Measurements from ENCODE around the gene GNAQ. TPM values are rescaled to one million over a fixed set of nuclear protein-coding genes. Genes with fewer than 3 reads are reported as not detected.

Gene GNAQ
- total and polyA plus RNA-seq, 2 of the 13 experiments (the other 11 are each of a cell fraction or from before 2014, with no cell fraction given): 16.5 to 17.7 TPM

- no peak for TF ChIP-seq ZBTB44 (CRISPR knock-in tag; IDR thresholded peaks at IDR 0.05)
- no peak for TF ChIP-seq NR2F1 (CRISPR knock-in tag; IDR thresholded peaks at IDR 0.05)
- TF ChIP-seq CEBPG (CRISPR knock-in tag; IDR thresholded peaks at IDR 0.05): peak; percentile 32; the same call in 1 of the 2 replicates
- no peak for TF ChIP-seq ZNF17 (CRISPR knock-in tag; IDR thresholded peaks at IDR 0.05)
- peak; percentile 38; the same call in 1 of the 2 replicates for TF ChIP-seq IRF2 (CRISPR knock-in tag; IDR thresholded peaks at IDR 0.05)
- no peak for TF ChIP-seq SMARCE1 (IDR thresholded peaks at IDR 0.05; ENCODE audit: borderline replicate concordance)
- no peak for TF ChIP-seq ZNF766 (CRISPR knock-in tag; IDR thresholded peaks at IDR 0.05; ENCODE audit: borderline replicate concordance)
- no peak for TF ChIP-seq FOXC1 (CRISPR knock-in tag; IDR thresholded peaks at IDR 0.05; ENCODE audit: borderline replicate concordance)
- no peak for TF ChIP-seq ZNF234 (CRISPR knock-in tag; conservative IDR thresholded peaks at IDR 0.05)
- TF ChIP-seq U2AF2 (IDR thresholded peaks at IDR 0.05; ENCODE audit: low read depth, low read length): no peak
- TF ChIP-seq ZNF572 (CRISPR knock-in tag; IDR thresholded peaks at IDR 0.05): no peak
- no peak for TF ChIP-seq ZNF879 (CRISPR knock-in tag; IDR thresholded peaks at IDR 0.05)
- no peak for TF ChIP-seq SIN3B (IDR thresholded peaks at IDR 0.05; ENCODE audit: low read length)
- no peak for TF ChIP-seq HHEX (CRISPR knock-in tag; IDR thresholded peaks at IDR 0.05)
- no peak for TF ChIP-seq ZNF282 (IDR thresholded peaks at IDR 0.05; ENCODE audit: partially characterized antibody)
- peak; percentile 45 for TF ChIP-seq RCOR2 (CRISPR knock-in tag; IDR thresholded peaks at IDR 0.05)
- no peak for TF ChIP-seq HOXA9 (CRISPR knock-in tag; IDR thresholded peaks at IDR 0.05; ENCODE audit: borderline replicate concordance)
- TF ChIP-seq STAT5B (CRISPR knock-in tag; IDR thresholded peaks at IDR 0.05): no peak
- TF ChIP-seq ZNF224 (CRISPR knock-in tag; IDR thresholded peaks at IDR 0.05): no peak
- no peak for TF ChIP-seq HDAC6 (IDR thresholded peaks at IDR 0.05; ENCODE audit: low read depth, low read length)
- 0 out of 2 replicates have a peak, but pooled peaks have one; percentile 28 for TF ChIP-seq MAX (IDR thresholded peaks at IDR 0.05)
- no peak for TF ChIP-seq MTA1 (CRISPR knock-in tag; IDR thresholded peaks at IDR 0.05; ENCODE audit: borderline replicate concordance)
Measured at GRCh38 chr9:77807846-77808750, 223.5 kb downstream of the GNAQ start (continued).

Data from HepG2 (cell line).